ENCODE data around the gene CD9. TPM values are rescaled to one million over a fixed set of nuclear protein-coding genes. Genes with fewer than 3 reads are reported as not detected.

CD9 gene
- total and polyA plus RNA-seq, 2 of the 8 experiments (the other 6 are each of a cell fraction or from before 2014, with no cell fraction given), result 168 to 319 TPM

GRCh38 chr12:6205144-6205539, 4.9 kb downstream of the CD9 start (continued):
- no peak for TF ChIP-seq EP300 (IDR thresholded peaks at IDR 0.05; ENCODE audit: borderline replicate concordance in 1 of 2, low read depth in 2 of 2, low read length in 2 of 2)
- no peak for TF ChIP-seq PHF8 (conservative IDR thresholded peaks at IDR 0.05; ENCODE audit: low read depth, low read length)
- TF ChIP-seq CBX8 (IDR thresholded peaks at IDR 0.05; ENCODE audit: borderline replicate concordance, low read depth, low read length), result no peak
- TF ChIP-seq KDM5A (IDR thresholded peaks at IDR 0.05; ENCODE audit: low read length), result no peak
- no peak for TF ChIP-seq NRF1 (IDR thresholded peaks at IDR 0.05; ENCODE audit: low read depth, low read length)
- no peak for TF ChIP-seq JUN (IDR thresholded peaks at IDR 0.05; ENCODE audit: low read depth, low read length)
- TF ChIP-seq TCF12 (IDR thresholded peaks at IDR 0.05; ENCODE audit: low read depth, low read length), result no peak
- no peak for TF ChIP-seq CHD7 (IDR thresholded peaks at IDR 0.05; ENCODE audit: insufficient replicate concordance, low read length)
- TF ChIP-seq RFX5 (IDR thresholded peaks at IDR 0.05; ENCODE audit: borderline replicate concordance, low read depth, low read length), result no peak
- no peak for TF ChIP-seq MAFK (IDR thresholded peaks at IDR 0.05; ENCODE audit: low read depth, low read length)
- TF ChIP-seq HDAC6 (IDR thresholded peaks at IDR 0.05; ENCODE audit: low read depth, low read length), result no peak
- no peak for TF ChIP-seq EGR1 (IDR thresholded peaks at IDR 0.05; ENCODE audit: borderline replicate concordance, low read depth, low read length)
- TF ChIP-seq SP4 (IDR thresholded peaks at IDR 0.05; ENCODE audit: low read length), result no peak

All from H1 (cell line).